Measurements from ENCODE around the gene COPS2.

The COPS2 gene

GRCh38 chr15:49088996-49089395 lies 66.4 kb downstream of the COPS2 start:
- FAIRE-seq (no peak), DNase-seq (ENCODE audit: insufficient read length, low spot score) (no peak)
- TF ChIP-seq CTCF (IDR thresholded peaks at IDR 0.05; ENCODE audit: insufficient read depth, missing control alignments): no peak

- TF ChIP-seq CTCF (IDR thresholded peaks at IDR 0.05; ENCODE audit: insufficient read depth, missing control alignments): no peak
- DNase-seq (ENCODE audit: insufficient read length, low spot score) (no peak), FAIRE-seq (no peak)
Measured at GRCh38 chr15:49085696-49086459, 69.5 kb downstream of the COPS2 start.

GRCh38 chr15:49084285-49084570 lies 71.2 kb downstream of the COPS2 start:
- FAIRE-seq (no peak), DNase-seq (ENCODE audit: insufficient read length, low spot score) (no peak)
- TF ChIP-seq CTCF (IDR thresholded peaks at IDR 0.05; ENCODE audit: insufficient read depth, missing control alignments): no peak

- FAIRE-seq: no peak
- no peak for TF ChIP-seq CTCF (IDR thresholded peaks at IDR 0.05; ENCODE audit: insufficient read depth, missing control alignments)
- no peak for DNase-seq (ENCODE audit: insufficient read length, low spot score)
Measured at GRCh38 chr15:49083401-49084284, 71.8 kb downstream of the COPS2 start.

- no peak for TF ChIP-seq CTCF (IDR thresholded peaks at IDR 0.05; ENCODE audit: insufficient read depth, missing control alignments)
- FAIRE-seq: no peak
- DNase-seq (ENCODE audit: insufficient read length, low spot score): no peak
Measured at GRCh38 chr15:49082960-49083359, 72.4 kb downstream of the COPS2 start.

- DNase-seq (ENCODE audit: insufficient read length, low spot score) (no peak), FAIRE-seq (no peak)
- no peak for TF ChIP-seq CTCF (IDR thresholded peaks at IDR 0.05; ENCODE audit: insufficient read depth, missing control alignments)
Measured at GRCh38 chr15:49079340-49080039, 75.9 kb downstream of the COPS2 start.

Data from D721Med (cell line).